GM21717 (cell line): Measurements from ENCODE around the gene INTU.

ENCODE experiments used
- ATAC-seq: cut with Tn5 transposase; IDR thresholded peaks from one replicate; pipeline ENCODE4 v1.9.1; 2021; ENCODE audit warnings: mild to moderate bottlenecking, moderate library complexity; ENCODE audit not compliant: unreplicated experiment

The INTU gene

DNA sequence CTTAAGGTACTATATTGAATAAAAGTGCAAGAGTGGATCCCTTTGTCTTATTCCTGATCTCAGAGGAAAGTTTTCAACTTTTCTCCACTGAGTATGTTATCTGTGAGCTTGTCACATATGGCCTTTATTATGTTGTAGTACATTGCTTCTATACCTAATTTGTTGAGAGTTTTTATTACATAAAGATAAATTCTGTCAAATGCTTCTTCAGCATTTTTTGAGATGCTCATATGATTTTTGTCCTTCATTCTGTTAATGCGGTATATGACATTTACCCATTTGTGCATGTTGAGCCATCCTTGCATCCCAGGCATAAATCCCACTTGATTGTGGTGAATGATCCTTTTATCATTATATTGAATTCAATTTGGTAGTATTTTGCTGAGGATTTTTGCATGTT, 108.5 kb downstream of the INTU start:
- ATAC-seq: no peak

DNA sequence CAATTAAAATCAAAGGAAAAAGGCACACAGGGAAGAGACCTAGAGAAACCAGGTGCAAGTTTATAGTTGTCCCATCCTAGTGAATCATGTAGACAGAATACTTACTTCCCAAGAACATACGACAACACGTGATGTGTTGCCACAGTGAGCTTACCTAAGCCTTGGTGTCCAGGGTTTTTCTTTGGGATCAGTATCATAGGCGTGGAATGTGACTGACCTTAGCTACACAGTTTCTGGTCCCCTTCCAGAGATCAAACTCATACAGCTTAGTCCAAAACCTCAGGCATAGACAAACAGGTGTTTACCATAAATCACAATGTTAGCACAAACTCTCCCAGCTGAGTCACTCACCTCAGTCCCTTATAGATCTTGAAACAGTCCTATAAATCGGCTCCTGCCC, 115.1 kb downstream of the INTU start:
- ATAC-seq: no peak

GRCh38 chr4:127748957-127749356, 116.2 kb downstream of the INTU start:
- no peak for ATAC-seq

DNA sequence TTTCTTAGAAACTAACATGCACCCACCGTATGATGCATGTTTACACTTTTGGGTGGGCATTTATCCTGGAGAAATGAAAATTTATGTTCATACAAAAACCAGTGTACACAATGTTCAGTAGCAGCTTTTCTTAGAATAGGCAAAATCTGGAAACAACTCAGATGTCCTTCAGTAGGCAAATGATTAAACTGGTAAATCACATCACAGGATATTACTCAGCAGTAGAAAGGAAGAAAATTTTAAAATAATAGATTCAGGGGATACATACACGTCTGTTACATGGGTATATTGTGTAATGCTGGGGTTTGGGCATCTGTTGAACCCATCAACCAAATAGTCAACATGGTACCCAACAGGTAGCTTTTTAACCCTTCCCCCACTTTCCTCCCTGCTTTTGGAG, 124.1 kb downstream of the INTU start:
- no peak for ATAC-seq

DNA sequence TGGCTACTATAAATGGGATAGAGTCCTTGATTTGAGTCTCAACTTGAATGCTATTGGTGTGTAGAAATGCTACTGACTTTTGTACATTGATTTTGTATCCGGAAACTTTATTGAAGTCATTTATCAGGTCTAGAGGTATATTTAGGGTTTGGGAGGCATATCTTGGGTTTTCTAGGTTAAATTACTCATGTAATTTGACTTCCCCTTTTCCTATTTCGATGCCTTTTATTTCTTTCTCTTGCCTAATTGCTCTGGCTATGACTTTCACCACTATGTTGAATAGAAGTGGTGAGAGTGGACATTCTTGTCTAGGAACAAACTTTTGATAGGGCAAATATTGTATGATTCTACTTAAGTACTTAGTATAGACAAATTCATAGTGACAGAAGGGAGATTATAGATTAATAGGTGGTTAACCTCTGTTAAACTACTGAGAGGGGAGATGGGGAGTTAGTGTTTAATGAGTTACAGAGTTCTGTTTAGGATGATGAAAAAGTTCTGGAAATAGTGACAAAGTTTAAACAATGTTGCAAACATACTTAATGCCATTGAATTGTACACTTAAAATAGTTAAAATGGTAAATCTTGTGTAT, 126.6 kb downstream of the INTU start:
- no peak for ATAC-seq

GRCh38 chr4:127759893-127760292, 127.1 kb downstream of the INTU start:
- ATAC-seq: no peak

GRCh38 chr4:127771535-127772275, 138.9 kb downstream of the INTU start:
- ATAC-seq: no peak

DNA sequence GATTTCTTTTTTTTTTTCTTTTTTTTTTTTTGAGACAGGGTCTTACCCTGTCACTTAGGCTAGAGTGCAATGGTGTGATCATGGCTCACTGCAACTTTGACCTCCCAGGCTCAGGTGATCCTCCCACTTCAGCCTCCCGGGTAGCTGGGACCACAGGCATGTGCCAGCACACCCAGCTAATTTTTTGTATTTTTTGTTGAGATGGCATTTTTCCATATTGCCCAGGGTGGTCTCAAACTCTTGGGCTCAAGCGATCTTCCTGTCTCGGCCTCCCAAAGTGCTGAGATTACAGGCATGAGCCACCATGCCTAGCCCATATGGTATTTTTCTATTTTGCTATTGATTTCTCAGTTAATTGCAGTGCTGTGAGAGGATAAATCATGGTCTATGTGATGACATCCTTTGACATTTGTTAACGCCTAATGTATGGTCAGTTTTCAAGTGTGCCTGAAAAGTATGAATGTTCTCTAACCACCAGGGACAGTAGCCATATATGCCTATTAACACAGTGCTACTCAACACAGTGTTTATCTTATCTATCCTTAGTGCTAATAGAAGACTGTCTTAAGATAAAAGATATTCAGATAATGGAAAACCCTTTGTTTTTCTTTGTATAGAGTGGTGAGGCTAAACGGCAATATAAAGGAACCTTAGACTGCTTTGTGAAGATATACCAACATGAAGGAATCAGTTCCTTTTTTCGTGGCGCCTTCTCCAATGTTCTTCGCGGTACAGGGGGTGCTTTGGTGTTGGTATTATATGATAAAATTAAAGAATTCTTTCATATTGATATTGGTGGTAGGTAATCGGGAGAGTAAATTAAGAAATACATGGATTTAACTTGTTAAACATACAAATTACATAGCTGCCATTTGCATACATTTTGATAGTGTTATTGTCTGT, 140.3 kb downstream of the INTU start:
- ATAC-seq: no peak

DNA sequence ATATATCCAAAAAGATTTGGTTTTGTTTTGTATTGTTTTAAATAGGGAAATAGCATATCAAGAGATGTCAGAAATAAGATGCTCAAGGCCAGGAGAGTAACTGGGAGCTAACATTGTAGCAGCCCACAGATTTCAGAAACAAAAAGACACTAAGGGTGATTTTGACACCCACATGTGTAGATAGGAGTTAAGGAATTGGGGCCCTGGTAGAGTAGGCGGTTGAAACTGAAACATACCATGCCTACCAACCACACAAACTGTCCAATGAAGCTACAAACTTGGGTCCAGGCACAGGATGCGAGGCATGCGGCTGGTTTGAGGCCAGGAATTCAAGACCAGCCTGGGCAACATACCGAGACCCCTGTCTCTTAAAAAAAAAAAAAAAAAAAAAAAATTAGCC, 143.1 kb downstream of the INTU start:
- peak; percentile 49 for ATAC-seq
